Stimulated activated CD8-positive, alpha-beta memory T cell treated with anti-CD3 and anti-CD28 coated beads, Interleukin-7, amount 100 ng/mL, for 1 hour (primary cell): ENCODE data around the gene ARHGAP8.

ENCODE experiments used
- DNase-seq, 2 donors: peaks; one replicate each; pipeline ENCODE4 v3.0.0-alpha.2; 2020; ENCODE audit warnings: low read depth in 2 of 2

ARHGAP8 gene

GRCh38 chr22:44907765-44908737 lies 155.7 kb downstream of the ARHGAP8 start:
- DNase-seq = no peak

- no peak for DNase-seq
These were observed 156.9 kb downstream of the ARHGAP8 start for GRCh38 chr22:44909241-44909640.
